Mucosa of descending colon (tissue), 3 donors: ENCODE measurements around the gene E4F1. TPM values are rescaled to one million over a fixed set of nuclear protein-coding genes. Genes with fewer than 3 reads are reported as not detected.
A peak's percentile ranks its signal among the peaks of the same experiment; 100 is the strongest.
"Not testable (repeated sequence)": the region's sequence is repeated elsewhere in the genome, so short reads cannot be mapped to it uniquely, and the experiment has no call there.

Source experiments
- ATAC-seq: fragments of 200-7000 bp; cut with Tn5 transposase; one replicate; pipeline ENCODE4 v1.9.1; 2020; ENCODE audit warnings: mild to moderate bottlenecking, moderate library complexity
- DNase-seq, 3 donors: peaks; one replicate each; pipeline ENCODE4 v3.0.0-alpha.2; 2020
- H3K36me3 ChIP-seq: fragments of 200-600 bp; one replicate; pipeline ENCODE4 v1.8.0; 2021; ENCODE audit warnings: low read depth, mild to moderate bottlenecking
- H3K4me1 ChIP-seq: fragments of 200-600 bp; one replicate; pipeline ENCODE4 v1.8.0; 2021; ENCODE audit warnings: low read depth, mild to moderate bottlenecking
- H3K4me3 ChIP-seq: fragments of 200-600 bp; one replicate; pipeline ENCODE4 v1.8.0; 2021; ENCODE audit warnings: mild to moderate bottlenecking
- H3K9me3 ChIP-seq: fragments of 200-600 bp; one replicate; pipeline ENCODE4 v1.8.0; 2021; ENCODE audit warnings: mild to moderate bottlenecking
- CTCF ChIP-seq: fragments of 200-600 bp; IDR thresholded peaks from one replicate; pipeline ENCODE4 v1.8.0; 2022; ENCODE audit warnings: antibody characterized with exemption, mild to moderate bottlenecking
- intact Hi-C, 2 donors: fragments of 100-400 bp; cut with DNase I in 1 of 2; cut with micrococcal nuclease in 1 of 2; formaldehyde crosslinking; loops; one replicate each; pipeline versions ENCODE4 v1.11.0 to v1.11.1; 2022; cut with DNase I, micrococcal nuclease
- total RNA-seq, 3 donors: library from RNA; stranded (reverse); fragmentation: NEBNext Ultra II Directional in 2 of 3; extraction: Animal tissue kit (Norgen Biotek cat#: 25700) in 2 of 3; gene quantifications; one replicate each; pipeline versions ENCODE4 v1.2.1 to v1.2.4, GENCODE V29; 2021 to 2023
- donor health status: DM: no; HTN: no; CAD: no; lungs with moderate emphysema.
- donor health status: DM: no; HTN: no; CAD: no.
- donor health status: DM: no; HTN: yes; CAD: no.

E4F1 gene
- total RNA-seq, 3 donors from 2014 or later: 23.5 to 28.3 (median 24.2) TPM

- Histone ChIP-seq H3K36me3 (peaks cover 37% of the 10 kb centered on the region), H3K4me3 (no peak overlapping the region), H3K4me1 (no peaks in the 10 kb centered on the region), H3K9me3 (no peaks in the 10 kb centered on the region)
- intact Hi-C loops: no loop called here
- no peak for ATAC-seq
- TF ChIP-seq CTCF: no peak
- DNase-seq: peak in 1 of 3 donors; percentile 21
Observed at GRCh38 chr16:2257726-2258125, 34.3 kb downstream of the E4F1 start.

- H3K9me3 ChIP-seq, ATAC-seq, H3K4me3 ChIP-seq, H3K4me1 ChIP-seq, intact Hi-C loops, DNase-seq: not testable (repeated sequence)
- peaks cover 37% of the 10 kb centered on the region for H3K36me3 ChIP-seq
Observed at GRCh38 chr16:2258530-2258929, 35.1 kb downstream of the E4F1 start.

- Histone ChIP-seq H3K4me1 (no peaks in the 10 kb centered on the region), H3K36me3 (peaks cover 37% of the 10 kb centered on the region), H3K9me3 (no peaks in the 10 kb centered on the region), H3K4me3 (no peak overlapping the region)
- DNase-seq (peak in 1 of 3 donors; percentile 4), ATAC-seq (no peak)
- no peak for TF ChIP-seq CTCF
- intact Hi-C loops: no loop called here
Observed at GRCh38 chr16:2260250-2260649, 36.9 kb downstream of the E4F1 start.

GRCh38 chr16:2263026-2263425, 39.6 kb downstream of the E4F1 start:
- H3K36me3 ChIP-seq: peaks cover 28% of the 10 kb centered on the region
- intact Hi-C loops, ATAC-seq, H3K4me1 ChIP-seq, H3K4me3 ChIP-seq, H3K9me3 ChIP-seq: not testable (repeated sequence)
- peak in 2 of 3 donors; percentile 26 to 36 for DNase-seq

- ATAC-seq, H3K4me3 ChIP-seq, intact Hi-C loops, H3K36me3 ChIP-seq, H3K9me3 ChIP-seq: not testable (repeated sequence)
- peak in 1 of 3 donors; percentile 15 for DNase-seq
- H3K4me1 ChIP-seq: peaks cover 17% of the 10 kb centered on the region
Observed at GRCh38 chr16:2266887-2267286, 43.5 kb downstream of the E4F1 start.

GRCh38 chr16:2267505-2267912, 44.1 kb downstream of the E4F1 start:
- peak; percentile 80 for ATAC-seq
- peak overlapping the region; percentile 75 for H3K4me3 ChIP-seq
- H3K36me3 ChIP-seq, intact Hi-C loops, H3K9me3 ChIP-seq, DNase-seq: not testable (repeated sequence)
- peaks cover 17% of the 10 kb centered on the region for H3K4me1 ChIP-seq

GRCh38 chr16:2267913-2268666, 44.7 kb downstream of the E4F1 start, which contains the start of gene RNPS1:
RNPS1 (minus strand) TSS chr16:2268126; CDS start chr16:2264643, 3,483 bp downstream.
- ATAC-seq: peak; percentile 95
- Histone ChIP-seq H3K4me3 (peak within 1 kb of the TSS; percentile 75), H3K9me3 (no peaks in the 10 kb centered on the region), H3K4me1 (peaks cover 17% of the 10 kb centered on the region), H3K36me3 (no peaks in the 10 kb centered on the region)
- DNase-seq: peak; percentile 98
- TF ChIP-seq CTCF: no peak
- intact Hi-C loops: no loop called here
